HG03520 (cell line): ENCODE results near the gene SOHLH1.

ENCODE experiments used
- ATAC-seq: cut with Tn5 transposase; IDR thresholded peaks from one replicate; pipeline ENCODE4 v1.9.1; 2021; ENCODE audit warnings: mild to moderate bottlenecking, moderate library complexity; ENCODE audit not compliant: unreplicated experiment

Gene SOHLH1

DNA sequence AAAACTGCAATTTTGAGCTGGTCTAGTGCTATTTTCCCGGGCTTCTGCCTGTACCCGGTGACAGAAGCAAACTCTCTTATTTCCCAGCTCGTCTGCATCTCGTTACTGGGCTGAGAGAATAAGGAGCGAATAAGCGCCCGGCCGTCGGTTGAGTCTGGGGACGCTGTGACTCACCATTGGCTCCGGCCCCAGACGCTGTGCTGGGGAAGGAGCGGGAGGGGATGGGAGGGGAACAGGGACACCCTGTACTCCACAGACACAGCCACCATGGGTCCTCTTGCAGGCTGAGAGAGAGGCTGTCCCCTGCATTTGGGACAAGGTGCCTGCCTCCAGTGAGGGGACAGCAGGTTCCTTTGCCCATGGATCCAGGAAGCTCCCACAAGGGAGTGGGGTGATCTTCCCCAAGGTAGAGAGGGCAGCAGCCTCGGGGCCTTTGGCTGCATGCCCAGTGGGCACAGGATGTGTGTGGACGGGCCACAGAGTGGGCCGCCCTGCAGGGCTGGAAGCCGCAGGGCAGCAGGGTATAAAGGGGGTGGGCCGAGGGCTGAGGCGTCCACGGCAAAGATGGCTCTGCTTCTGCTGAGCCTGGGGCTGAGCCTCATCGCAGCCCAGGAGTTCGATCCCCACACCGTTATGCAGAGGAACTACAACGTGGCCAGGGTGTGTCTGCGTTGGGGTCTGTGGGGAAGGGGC lies 36.4 kb downstream of the SOHLH1 start, which contains the start of gene LCN9:
Gene LCN9 (plus strand): TSS at position 552 of the 693 bp plus-strand sequence. CDS start 13 bp downstream, at position 565.
- ATAC-seq, result no peak

- no peak for ATAC-seq
Measured at GRCh38 chr9:135661816-135662560, 37.3 kb downstream of the SOHLH1 start.

DNA sequence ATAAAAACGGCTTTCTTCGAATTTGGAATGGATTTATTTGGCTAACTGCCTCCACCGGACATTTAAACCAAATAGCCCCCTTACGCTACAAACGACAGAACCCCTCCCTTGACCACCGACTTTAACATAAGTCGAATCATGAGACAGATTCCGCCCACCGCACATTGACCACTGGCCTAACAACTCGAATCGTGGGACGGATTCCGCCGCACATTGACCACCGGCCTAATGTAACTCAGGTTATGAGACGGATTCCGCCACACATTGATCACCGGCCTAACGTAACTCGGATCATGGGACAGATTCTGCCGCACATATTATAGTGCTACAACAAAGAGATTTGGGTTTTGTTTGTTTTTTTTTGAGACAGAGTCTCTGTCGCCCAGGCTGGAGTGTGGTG lies 38.9 kb downstream of the SOHLH1 start:
- no peak for ATAC-seq

- no peak for ATAC-seq
Measured at GRCh38 chr9:135659252-135659651, 40.0 kb downstream of the SOHLH1 start.

DNA sequence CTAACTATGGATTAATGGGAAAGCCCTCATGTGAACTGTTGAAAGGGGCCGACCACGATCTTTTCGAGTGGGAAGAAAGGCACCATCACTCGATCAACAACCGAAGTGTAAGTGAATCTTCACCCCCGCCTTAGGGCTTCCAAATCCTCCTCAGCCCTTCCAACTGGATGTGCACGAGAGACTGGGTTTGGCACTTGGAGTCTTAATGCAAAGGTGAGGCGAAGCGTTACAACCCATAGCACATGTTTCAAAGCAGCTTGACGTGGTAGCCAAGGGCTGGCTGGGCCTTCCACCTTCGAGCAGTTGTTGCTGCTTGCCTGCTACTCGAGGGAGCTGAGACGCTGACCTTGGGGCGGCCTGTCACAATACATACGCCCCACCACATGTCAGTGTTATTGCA lies 41.9 kb downstream of the SOHLH1 start:
- ATAC-seq, result no peak

GRCh38 chr9:135655317-135655716 lies 44.0 kb downstream of the SOHLH1 start:
- ATAC-seq, result no peak

DNA sequence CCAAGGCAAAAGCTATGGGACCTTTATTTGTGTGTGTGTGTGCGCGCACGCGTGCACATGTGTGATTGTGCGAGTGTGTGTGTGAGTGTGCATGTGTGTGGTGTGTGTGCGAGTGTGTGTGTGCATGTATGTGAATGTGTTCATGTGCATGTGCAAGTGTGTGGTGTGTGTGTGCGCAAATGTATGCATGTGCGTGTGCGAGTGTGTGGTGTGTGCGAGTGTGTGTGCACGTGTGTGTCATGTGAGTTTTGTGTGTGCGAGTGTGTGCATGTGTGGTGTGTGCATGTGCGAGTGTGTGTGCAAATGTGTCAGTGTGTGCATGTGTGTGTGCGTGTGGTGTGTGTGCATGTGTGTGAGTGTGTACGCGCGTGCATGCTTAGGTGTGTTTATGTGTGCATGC lies 48.9 kb downstream of the SOHLH1 start:
- ATAC-seq, result no peak

DNA sequence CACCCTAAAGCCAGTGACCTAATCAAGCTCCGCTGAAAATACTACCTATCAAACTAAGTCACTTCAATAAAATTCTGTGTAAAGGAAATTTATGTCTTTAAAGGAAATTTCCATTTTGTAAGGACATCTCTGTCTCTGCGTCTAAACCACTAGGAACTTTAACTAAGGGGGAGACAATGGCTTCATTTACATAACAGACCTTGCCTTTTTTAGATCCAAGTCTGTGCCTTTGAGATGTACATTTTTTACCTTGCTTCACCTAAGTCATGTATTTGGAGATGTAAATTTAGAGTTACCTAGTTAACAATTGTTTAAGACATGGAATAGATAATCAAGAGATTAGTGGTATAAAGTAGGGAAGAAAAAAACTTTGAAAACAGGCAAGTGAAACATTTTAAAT lies 49.8 kb downstream of the SOHLH1 start:
- no peak for ATAC-seq

DNA sequence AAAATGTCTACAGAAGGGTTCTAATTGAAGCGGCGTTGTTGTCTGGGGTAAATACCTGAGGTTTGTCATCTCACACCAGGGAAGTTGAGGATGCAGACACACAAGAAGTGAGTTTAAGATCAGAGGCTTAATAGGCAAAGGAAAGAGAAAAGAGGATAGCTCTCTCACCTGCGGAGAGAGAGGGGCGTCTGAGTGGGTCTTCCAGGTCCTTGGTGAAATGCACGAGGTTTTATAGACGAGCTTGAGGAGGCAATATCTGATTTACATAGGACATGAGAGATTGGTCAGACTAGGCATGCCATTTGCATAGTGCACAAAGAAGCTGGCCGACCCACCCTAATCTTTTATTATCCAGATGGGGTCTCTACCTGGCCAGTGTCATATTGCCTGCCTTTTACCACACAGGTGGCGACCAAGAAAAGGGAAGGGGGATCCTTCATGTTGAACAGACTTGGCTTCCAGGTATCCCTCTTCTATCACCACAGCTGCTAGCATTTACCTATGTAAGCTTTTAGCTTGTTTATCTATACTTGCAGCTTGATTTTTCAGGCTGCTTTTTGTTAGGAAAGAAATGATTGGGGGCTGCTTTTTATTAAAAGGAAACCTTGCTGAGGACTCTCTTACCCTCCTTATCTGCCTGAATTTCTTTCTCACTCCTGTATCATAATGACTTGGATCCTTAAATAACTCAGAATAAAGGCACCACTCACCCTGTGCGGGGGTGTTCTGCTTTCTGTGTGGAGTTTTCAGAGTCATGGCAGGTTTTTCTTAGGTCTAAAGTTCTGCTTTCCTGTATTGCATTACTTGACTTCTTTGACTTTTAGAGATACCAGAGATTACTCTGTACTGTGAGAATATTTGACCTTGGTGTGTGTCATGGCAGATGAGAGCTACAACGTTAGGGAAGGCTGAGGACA lies 50.5 kb downstream of the SOHLH1 start:
- ATAC-seq, result no peak

GRCh38 chr9:135647884-135648283 lies 51.4 kb downstream of the SOHLH1 start:
- ATAC-seq, result no peak

DNA sequence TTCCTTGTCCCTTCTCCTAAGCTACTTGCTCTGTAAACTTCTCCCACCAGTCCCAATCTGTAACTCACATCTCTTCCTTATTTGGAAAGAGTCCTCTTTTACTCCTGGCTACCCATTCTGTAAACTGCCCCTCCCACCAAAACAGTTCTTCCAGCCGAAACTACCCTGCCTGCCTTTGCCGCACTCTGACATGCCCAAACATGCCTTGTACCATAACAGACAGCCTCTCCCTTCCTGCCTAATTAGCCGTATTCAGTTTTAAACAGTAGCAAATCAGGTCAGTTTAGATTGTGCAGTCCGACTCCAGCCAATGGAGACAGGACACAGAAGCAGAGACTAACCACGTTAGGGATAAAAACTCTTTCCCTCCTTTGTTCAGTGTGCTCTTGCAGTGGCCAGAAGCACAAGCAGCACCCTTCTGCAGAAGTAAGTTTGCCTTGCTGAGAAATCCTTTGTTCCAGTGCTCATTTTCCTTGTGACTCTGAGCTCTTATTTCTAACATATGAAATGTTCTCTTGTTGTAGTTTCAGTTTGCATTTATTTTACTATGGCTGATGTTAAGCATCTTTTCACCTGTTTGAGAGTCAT lies 54.6 kb downstream of the SOHLH1 start:
- ATAC-seq, result no peak
